WTC11 (cell line): ENCODE data around the gene EGFL8. TPM values are rescaled to one million over a fixed set of nuclear protein-coding genes. Genes with fewer than 3 reads are reported as not detected.

Source experiments
- ATAC-seq: fragments of 200-7000 bp; cut with Tn5 transposase; 2 replicates; pipeline ENCODE4 v1.10.0; 2021; ENCODE audit warnings: mild to moderate bottlenecking, moderate library complexity
- CTCF ChIA-PET: fragments of 300-600 bp; sonication (Branson Sonifier 250); formaldehyde crosslinking; loops from one replicate; lab custom pipeline; 2021; ENCODE audit warnings: antibody characterized with exemption; lab: Charles Lee
- POLR2A ChIA-PET: fragments of 350-600 bp; sonication (Branson Sonifier 250); formaldehyde crosslinking; loops from one replicate; lab custom pipeline; 2021; ENCODE audit warnings: antibody characterized with exemption; lab: Charles Lee
- DNase-seq: peaks from one replicate; pipeline ENCODE4 v3.0.0; 2021; ENCODE audit warnings: low spot score
- H3K27ac Mint-ChIP-seq: 2 replicates; pipeline ENCODE4 v1.8.0; 2021; ENCODE audit warnings: mixed read lengths
- H3K27me3 Mint-ChIP-seq: 2 replicates; pipeline ENCODE4 v1.8.0; 2021; ENCODE audit warnings: low read depth, mild to moderate bottlenecking, moderate library complexity, mixed read lengths
- H3K36me3 Mint-ChIP-seq: 2 replicates; pipeline ENCODE4 v1.8.0; 2021; ENCODE audit warnings: mixed read lengths
- H3K4me1 Mint-ChIP-seq: 2 replicates; pipeline ENCODE4 v1.8.0; 2022; ENCODE audit warnings: mixed read lengths
- H3K4me3 Mint-ChIP-seq: 2 replicates; pipeline ENCODE4 v1.8.0; 2021; ENCODE audit warnings: mild to moderate bottlenecking, moderate library complexity, mixed read lengths
- H3K9me3 Mint-ChIP-seq: 2 replicates; pipeline ENCODE4 v1.8.0; 2021; ENCODE audit warnings: mixed read lengths
- ATF1 ChIP-seq: sonication (generic); formaldehyde crosslinking; IDR thresholded peaks from 2 replicates; pipeline ENCODE4 v1.8.1; 2023; ENCODE audit warnings: mild to moderate bottlenecking, moderate library complexity, missing genetic modification reagents
- ATF2 ChIP-seq: sonication (generic); formaldehyde crosslinking; IDR thresholded peaks from 2 replicates; pipeline ENCODE4 v1.8.1; 2022; ENCODE audit warnings: low read depth, missing genetic modification reagents, borderline replicate concordance
- CBFB ChIP-seq: sonication (generic); formaldehyde crosslinking; IDR thresholded peaks from 2 replicates; pipeline ENCODE4 v1.8.1; 2022; ENCODE audit warnings: mild to moderate bottlenecking, low read depth, missing genetic modification reagents
- CREB1 ChIP-seq: sonication (generic); formaldehyde crosslinking; IDR thresholded peaks from 2 replicates; pipeline ENCODE4 v1.8.0; 2023; ENCODE audit warnings: mild to moderate bottlenecking, missing genetic modification reagents
- ESRRA ChIP-seq: sonication (generic); formaldehyde crosslinking; IDR thresholded peaks from 2 replicates; pipeline ENCODE4 v1.8.1; 2022; ENCODE audit warnings: mild to moderate bottlenecking, missing genetic modification reagents, borderline replicate concordance
- FOXP1 ChIP-seq: sonication (generic); formaldehyde crosslinking; IDR thresholded peaks from 2 replicates; pipeline ENCODE4 v1.8.0; 2022; ENCODE audit warnings: missing genetic modification reagents, mild to moderate bottlenecking, moderate library complexity, borderline replicate concordance
- GABPB1 ChIP-seq: sonication (generic); formaldehyde crosslinking; IDR thresholded peaks from 2 replicates; pipeline ENCODE4 v1.8.1; 2023; ENCODE audit warnings: mild to moderate bottlenecking, missing genetic modification reagents
- NFATC4 ChIP-seq: fragments of 250-450 bp; sonication (Bioruptor Pico); IDR thresholded peaks from 2 replicates; pipeline ENCODE4 v1.9.0; 2021; ENCODE audit warnings: mild to moderate bottlenecking
- NFE2L1 ChIP-seq: sonication (generic); formaldehyde crosslinking; IDR thresholded peaks from 2 replicates; pipeline ENCODE4 v1.8.1; 2023; ENCODE audit warnings: missing genetic modification reagents
- NFYB ChIP-seq: sonication (generic); formaldehyde crosslinking; conservative IDR thresholded peaks from 2 replicates; pipeline ENCODE4 v1.8.0; 2022; ENCODE audit warnings: low read depth, missing genetic modification reagents
- NR2C2 ChIP-seq: sonication (generic); formaldehyde crosslinking; IDR thresholded peaks from 2 replicates; pipeline ENCODE4 v1.8.0; 2022; ENCODE audit warnings: mild to moderate bottlenecking, missing genetic modification reagents
- SOX15 ChIP-seq: fragments of 250-450 bp; sonication (Bioruptor Pico); IDR thresholded peaks from 2 replicates; pipeline ENCODE4 v1.9.0; 2021; ENCODE audit warnings: mild to moderate bottlenecking
- SP1 ChIP-seq: sonication (generic); formaldehyde crosslinking; conservative IDR thresholded peaks from 2 replicates; pipeline ENCODE4 v1.8.1; 2022; ENCODE audit warnings: missing genetic modification reagents
- TCF7 ChIP-seq: sonication (generic); formaldehyde crosslinking; IDR thresholded peaks from 2 replicates; pipeline ENCODE4 v1.8.0; 2022; ENCODE audit warnings: mild to moderate bottlenecking, low read depth, missing genetic modification reagents, moderate library complexity
- ZNF396 ChIP-seq: fragments of 250-450 bp; sonication (Bioruptor Pico); IDR thresholded peaks from 2 replicates; pipeline ENCODE4 v1.8.0; 2021; ENCODE audit warnings: mild to moderate bottlenecking, moderate library complexity, borderline replicate concordance
- ZNF416 ChIP-seq: fragments of 250-450 bp; sonication (Bioruptor Pico); IDR thresholded peaks from 2 replicates; pipeline ENCODE4 v1.9.0; 2021; ENCODE audit warnings: mild to moderate bottlenecking, inconsistent platforms
- total RNA-seq: library from RNA; stranded (reverse); gene quantifications from 3 replicates; pipeline ENCODE4 v1.2.3, GENCODE V29; 2021
- TF ChIP-seq, protein P1 (sequence below): sonication (generic); formaldehyde crosslinking; IDR thresholded peaks from 2 replicates; pipeline ENCODE4 v1.8.1; 2023; ENCODE audit warnings: mild to moderate bottlenecking, moderate library complexity, missing genetic modification reagents
- TF ChIP-seq, protein P2 (sequence below): sonication (generic); formaldehyde crosslinking; IDR thresholded peaks from 2 replicates; pipeline ENCODE4 v1.8.1; 2022; ENCODE audit warnings: missing genetic modification reagents, borderline replicate concordance
- TF ChIP-seq, protein P3 (sequence below): fragments of 250-450 bp; sonication (Bioruptor Pico); IDR thresholded peaks from 2 replicates; pipeline ENCODE4 v1.8.0; 2021; ENCODE audit warnings: mild to moderate bottlenecking
- TF ChIP-seq, protein P4 (sequence below): fragments of 250-450 bp; sonication (Bioruptor Pico); conservative IDR thresholded peaks from 2 replicates; pipeline ENCODE4 v1.9.0; 2021; ENCODE audit warnings: mild to moderate bottlenecking
- TF ChIP-seq, protein P5 (sequence below): sonication (generic); formaldehyde crosslinking; conservative IDR thresholded peaks from 2 replicates; pipeline ENCODE4 v1.8.1; 2023; ENCODE audit warnings: mild to moderate bottlenecking, low read depth, missing genetic modification reagents, moderate library complexity

Gene EGFL8
- total RNA-seq, 1 experiment from 2014 or later = 17.5 TPM

GRCh38 chr6:32154514-32155161, 9.8 kb upstream of the EGFL8 start:
- ATAC-seq (peak; percentile 23), DNase-seq (peak; percentile 68)
- H3K27ac Mint-ChIP-seq = peak overlapping the region; percentile 99
- H3K4me3 Mint-ChIP-seq = peak overlapping the region; percentile 100
- CTCF ChIA-PET = interaction anchor here (0.6 to 1.3 kb wide), 8 partner anchors 10 to 800 kb away, joined by 3 to 9 read pairs (median 5); partner anchors contain the start of genes ATF6B and EGFL8
- H3K4me1 Mint-ChIP-seq = peaks cover 33% of the 10 kb centered on the region
- H3K36me3 Mint-ChIP-seq = peaks cover 26% of the 10 kb centered on the region
- TF ChIP-seq ZNF396 (CRISPR knock-in tag) (no peak), FOXP1 (CRISPR knock-in tag) (no peak), ESRRA (no peak), SOX15 (CRISPR knock-in tag) (no peak), NFE2L1 (CRISPR knock-in tag) (0 out of 2 replicates have a peak, but pooled peaks have one; percentile 40), NR2C2 (CRISPR knock-in tag) (no peak)
- TF ChIP-seq, protein P1, sequence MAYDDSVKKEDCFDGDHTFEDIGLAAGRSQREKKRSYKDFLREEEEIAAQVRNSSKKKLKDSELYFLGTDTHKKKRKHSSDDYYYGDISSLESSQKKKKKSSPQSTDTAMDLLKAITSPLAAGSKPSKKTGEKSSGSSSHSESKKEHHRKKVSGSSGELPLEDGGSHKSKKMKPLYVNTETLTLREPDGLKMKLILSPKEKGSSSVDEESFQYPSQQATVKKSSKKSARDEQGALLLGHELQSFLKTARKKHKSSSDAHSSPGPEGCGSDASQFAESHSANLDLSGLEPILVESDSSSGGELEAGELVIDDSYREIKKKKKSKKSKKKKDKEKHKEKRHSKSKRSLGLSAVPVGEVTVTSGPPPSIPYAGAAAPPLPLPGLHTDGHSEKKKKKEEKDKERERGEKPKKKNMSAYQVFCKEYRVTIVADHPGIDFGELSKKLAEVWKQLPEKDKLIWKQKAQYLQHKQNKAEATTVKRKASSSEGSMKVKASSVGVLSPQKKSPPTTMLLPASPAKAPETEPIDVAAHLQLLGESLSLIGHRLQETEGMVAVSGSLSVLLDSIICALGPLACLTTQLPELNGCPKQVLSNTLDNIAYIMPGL (CRISPR knock-in tag) = peak; percentile 66; the same call in 1 of the 2 replicates
- TF ChIP-seq, protein P2, sequence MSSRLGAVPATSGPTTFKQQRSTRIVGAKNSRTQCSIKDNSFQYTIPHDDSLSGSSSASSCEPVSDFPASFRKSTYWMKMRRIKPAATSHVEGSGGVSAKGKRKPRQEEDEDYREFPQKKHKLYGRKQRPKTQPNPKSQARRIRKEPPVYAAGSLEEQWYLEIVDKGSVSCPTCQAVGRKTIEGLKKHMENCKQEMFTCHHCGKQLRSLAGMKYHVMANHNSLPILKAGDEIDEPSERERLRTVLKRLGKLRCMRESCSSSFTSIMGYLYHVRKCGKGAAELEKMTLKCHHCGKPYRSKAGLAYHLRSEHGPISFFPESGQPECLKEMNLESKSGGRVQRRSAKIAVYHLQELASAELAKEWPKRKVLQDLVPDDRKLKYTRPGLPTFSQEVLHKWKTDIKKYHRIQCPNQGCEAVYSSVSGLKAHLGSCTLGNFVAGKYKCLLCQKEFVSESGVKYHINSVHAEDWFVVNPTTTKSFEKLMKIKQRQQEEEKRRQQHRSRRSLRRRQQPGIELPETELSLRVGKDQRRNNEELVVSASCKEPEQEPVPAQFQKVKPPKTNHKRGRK (CRISPR knock-in tag) = no peak
- peaks cover 32% of the 10 kb centered on the region for H3K27me3 Mint-ChIP-seq
- POLR2A ChIA-PET = interaction anchor here (0.5 to 1.0 kb wide), 4 partner anchors 11 to 59 kb away, joined by 3 to 8 read pairs (median 4); no protein-coding TSS in a partner anchor
- no peaks in the 10 kb centered on the region for H3K9me3 Mint-ChIP-seq

GRCh38 chr6:32156891-32157290, 7.5 kb upstream of the EGFL8 start:
- no peak for DNase-seq
- ChIA-PET POLR2A (no interaction called here), CTCF (interaction anchor here (0.7 kb wide), 1 partner anchor 10 kb away, joined by 3 read pairs; no protein-coding TSS in a partner anchor)
- no peak overlapping the region for H3K4me3 Mint-ChIP-seq
- no peak for ATAC-seq
- H3K4me1 Mint-ChIP-seq = peaks cover 18% of the 10 kb centered on the region
- no peaks in the 10 kb centered on the region for H3K9me3 Mint-ChIP-seq
- peaks cover 26% of the 10 kb centered on the region for H3K36me3 Mint-ChIP-seq
- H3K27ac Mint-ChIP-seq = no peak overlapping the region
- peaks cover 12% of the 10 kb centered on the region for H3K27me3 Mint-ChIP-seq
- TF ChIP-seq, protein P3, sequence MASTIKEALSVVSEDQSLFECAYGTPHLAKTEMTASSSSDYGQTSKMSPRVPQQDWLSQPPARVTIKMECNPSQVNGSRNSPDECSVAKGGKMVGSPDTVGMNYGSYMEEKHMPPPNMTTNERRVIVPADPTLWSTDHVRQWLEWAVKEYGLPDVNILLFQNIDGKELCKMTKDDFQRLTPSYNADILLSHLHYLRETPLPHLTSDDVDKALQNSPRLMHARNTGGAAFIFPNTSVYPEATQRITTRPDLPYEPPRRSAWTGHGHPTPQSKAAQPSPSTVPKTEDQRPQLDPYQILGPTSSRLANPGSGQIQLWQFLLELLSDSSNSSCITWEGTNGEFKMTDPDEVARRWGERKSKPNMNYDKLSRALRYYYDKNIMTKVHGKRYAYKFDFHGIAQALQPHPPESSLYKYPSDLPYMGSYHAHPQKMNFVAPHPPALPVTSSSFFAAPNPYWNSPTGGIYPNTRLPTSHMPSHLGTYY = no peak
- TF ChIP-seq ATF1 (CRISPR knock-in tag) (no peak), TCF7 (CRISPR knock-in tag) (no peak), NFYB (CRISPR knock-in tag) (no peak), CREB1 (CRISPR knock-in tag) (no peak), GABPB1 (no peak), ZNF416 (CRISPR knock-in tag) (no peak), NFATC4 (CRISPR knock-in tag) (no peak), ATF2 (CRISPR knock-in tag) (no peak), CBFB (CRISPR knock-in tag) (no peak), SP1 (no peak)
- TF ChIP-seq, protein P4, sequence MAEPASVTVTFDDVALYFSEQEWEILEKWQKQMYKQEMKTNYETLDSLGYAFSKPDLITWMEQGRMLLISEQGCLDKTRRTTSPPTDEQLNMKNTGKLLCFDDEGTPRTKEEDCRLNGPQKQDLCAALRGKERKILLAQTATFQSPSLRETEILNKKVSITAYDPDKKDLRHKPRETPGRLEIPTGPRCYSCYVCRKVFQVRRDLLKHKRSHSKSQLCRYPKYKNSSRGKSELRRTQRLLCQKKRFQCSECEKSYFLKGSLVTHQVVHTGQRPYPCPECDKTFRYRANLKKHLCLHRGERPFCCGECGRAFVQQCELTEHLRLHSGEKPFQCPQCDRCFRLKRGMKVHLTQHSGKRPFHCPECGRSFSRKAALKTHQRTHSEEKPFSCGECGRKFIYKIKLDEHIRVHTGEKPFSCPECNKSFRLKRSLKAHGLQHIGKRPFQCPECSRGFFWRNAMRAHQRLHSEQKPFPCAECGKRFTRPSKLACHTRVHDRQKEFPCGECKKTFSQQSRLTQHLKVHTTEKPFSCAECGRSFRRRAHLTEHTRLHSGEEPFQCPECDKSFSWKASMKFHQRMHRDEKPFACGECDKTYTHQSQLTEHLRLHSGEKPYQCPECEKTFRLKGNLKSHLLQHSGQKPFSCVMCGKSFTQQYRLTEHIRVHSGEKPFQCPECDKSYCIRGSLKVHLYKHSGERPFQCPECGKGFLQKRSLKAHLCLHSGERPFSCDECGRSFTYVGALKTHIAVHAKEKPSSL (CRISPR knock-in tag) = no peak
- TF ChIP-seq, protein P5, sequence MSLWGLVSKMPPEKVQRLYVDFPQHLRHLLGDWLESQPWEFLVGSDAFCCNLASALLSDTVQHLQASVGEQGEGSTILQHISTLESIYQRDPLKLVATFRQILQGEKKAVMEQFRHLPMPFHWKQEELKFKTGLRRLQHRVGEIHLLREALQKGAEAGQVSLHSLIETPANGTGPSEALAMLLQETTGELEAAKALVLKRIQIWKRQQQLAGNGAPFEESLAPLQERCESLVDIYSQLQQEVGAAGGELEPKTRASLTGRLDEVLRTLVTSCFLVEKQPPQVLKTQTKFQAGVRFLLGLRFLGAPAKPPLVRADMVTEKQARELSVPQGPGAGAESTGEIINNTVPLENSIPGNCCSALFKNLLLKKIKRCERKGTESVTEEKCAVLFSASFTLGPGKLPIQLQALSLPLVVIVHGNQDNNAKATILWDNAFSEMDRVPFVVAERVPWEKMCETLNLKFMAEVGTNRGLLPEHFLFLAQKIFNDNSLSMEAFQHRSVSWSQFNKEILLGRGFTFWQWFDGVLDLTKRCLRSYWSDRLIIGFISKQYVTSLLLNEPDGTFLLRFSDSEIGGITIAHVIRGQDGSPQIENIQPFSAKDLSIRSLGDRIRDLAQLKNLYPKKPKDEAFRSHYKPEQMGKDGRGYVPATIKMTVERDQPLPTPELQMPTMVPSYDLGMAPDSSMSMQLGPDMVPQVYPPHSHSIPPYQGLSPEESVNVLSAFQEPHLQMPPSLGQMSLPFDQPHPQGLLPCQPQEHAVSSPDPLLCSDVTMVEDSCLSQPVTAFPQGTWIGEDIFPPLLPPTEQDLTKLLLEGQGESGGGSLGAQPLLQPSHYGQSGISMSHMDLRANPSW (CRISPR knock-in tag) = no peak
